ENCODE measurements around the gene GALNT17.

DNA sequence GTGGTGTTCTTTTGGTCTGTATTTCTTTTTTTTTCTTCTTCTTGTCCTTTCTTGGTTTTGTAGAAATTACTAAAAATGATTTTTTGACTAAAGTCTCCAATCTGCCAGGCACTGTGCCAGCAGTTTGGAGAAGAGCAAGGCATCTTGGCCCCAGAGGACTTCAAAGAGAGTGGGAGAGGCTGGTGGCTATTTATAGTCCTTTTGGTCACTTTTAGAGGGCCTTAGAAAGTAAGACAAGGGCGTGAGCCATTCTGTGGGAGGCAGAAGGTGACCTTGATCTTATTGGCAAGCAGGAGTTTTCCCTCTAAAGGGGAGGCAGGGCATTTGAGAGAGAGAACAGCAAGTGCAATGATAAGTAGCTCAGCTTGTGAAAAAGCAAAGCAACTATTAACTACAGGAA lies 211.9 kb downstream of the GALNT17 start:
- TF ChIP-seq, protein P1, sequence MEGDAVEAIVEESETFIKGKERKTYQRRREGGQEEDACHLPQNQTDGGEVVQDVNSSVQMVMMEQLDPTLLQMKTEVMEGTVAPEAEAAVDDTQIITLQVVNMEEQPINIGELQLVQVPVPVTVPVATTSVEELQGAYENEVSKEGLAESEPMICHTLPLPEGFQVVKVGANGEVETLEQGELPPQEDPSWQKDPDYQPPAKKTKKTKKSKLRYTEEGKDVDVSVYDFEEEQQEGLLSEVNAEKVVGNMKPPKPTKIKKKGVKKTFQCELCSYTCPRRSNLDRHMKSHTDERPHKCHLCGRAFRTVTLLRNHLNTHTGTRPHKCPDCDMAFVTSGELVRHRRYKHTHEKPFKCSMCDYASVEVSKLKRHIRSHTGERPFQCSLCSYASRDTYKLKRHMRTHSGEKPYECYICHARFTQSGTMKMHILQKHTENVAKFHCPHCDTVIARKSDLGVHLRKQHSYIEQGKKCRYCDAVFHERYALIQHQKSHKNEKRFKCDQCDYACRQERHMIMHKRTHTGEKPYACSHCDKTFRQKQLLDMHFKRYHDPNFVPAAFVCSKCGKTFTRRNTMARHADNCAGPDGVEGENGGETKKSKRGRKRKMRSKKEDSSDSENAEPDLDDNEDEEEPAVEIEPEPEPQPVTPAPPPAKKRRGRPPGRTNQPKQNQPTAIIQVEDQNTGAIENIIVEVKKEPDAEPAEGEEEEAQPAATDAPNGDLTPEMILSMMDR (IDR thresholded peaks at IDR 0.05), result no peak
- TF ChIP-seq POLR2A (IDR thresholded peaks at IDR 0.05), result no peak

Measured in heart left ventricle (tissue), 13 donors.